ENCODE data around the gene SMIM33. TPM values are rescaled to one million over a fixed set of nuclear protein-coding genes. Genes with fewer than 3 reads are reported as not detected.

The SMIM33 gene
- total RNA-seq, 6 donors from 2014 or later: not detected

- Histone ChIP-seq H3K4me1 (peaks cover 13 to 35% (median 17%) of the 10 kb centered on the region in 4 donors), H3K9me3 (no peaks in the 10 kb centered on the region), H3K27ac (peak overlapping the region in 1 of 4 donors; percentile 86), H3K4me3 (no peak overlapping the region), H3K27me3 (no peaks in the 10 kb centered on the region), H3K36me3 (peaks cover 0 to 29% (median 3%) of the 10 kb centered on the region in 4 donors)
- no peak for TF ChIP-seq EP300 (IDR thresholded peaks at IDR 0.05)
- ATAC-seq (ENCODE audit: low FRiP score in 2 of 2): no peak
- WGBS, 2 donors: 95 to 96% methylated on average over 5 of the region's 5 CpGs
- DNase-seq: no peak
Measured at GRCh38 chr5:139457241-139457640, 13.6 kb upstream of the SMIM33 start.

- Histone ChIP-seq H3K4me1 (peaks cover 13 to 35% (median 17%) of the 10 kb centered on the region in 4 donors), H3K27ac (peak overlapping the region in 1 of 4 donors; percentile 86), H3K9me3 (no peaks in the 10 kb centered on the region), H3K27me3 (no peaks in the 10 kb centered on the region), H3K4me3 (no peak overlapping the region), H3K36me3 (peaks cover 0 to 27% (median 3%) of the 10 kb centered on the region in 4 donors)
- ATAC-seq (ENCODE audit: low FRiP score in 2 of 2): no peak
- DNase-seq: no peak
- 96 to 100% methylated on average over 5 of the region's 5 CpGs for WGBS, 2 donors
- TF ChIP-seq EP300 (IDR thresholded peaks at IDR 0.05) (no peak), POLR2A (IDR thresholded peaks at IDR 0.05) (no peak), CTCF (IDR thresholded peaks at IDR 0.05) (no peak), POLR2AphosphoS5 (IDR thresholded peaks at IDR 0.05) (no peak)
Measured at GRCh38 chr5:139457653-139458306, 13.0 kb upstream of the SMIM33 start.

GRCh38 chr5:139458580-139459407 lies 12.0 kb upstream of the SMIM33 start:
- Histone ChIP-seq H3K27ac (peak overlapping the region; percentile 59 to 86 (median 80)), H3K27me3 (no peaks in the 10 kb centered on the region), H3K36me3 (peaks cover 0 to 24% (median 3%) of the 10 kb centered on the region in 4 donors), H3K9me3 (no peaks in the 10 kb centered on the region), H3K4me3 (no peak overlapping the region), H3K4me1 (peaks cover 13 to 35% (median 19%) of the 10 kb centered on the region in 4 donors)
- WGBS, 2 donors: 56% methylated on average over 8 of the region's 8 CpGs
- peak in 1 of 2 donors; percentile 69 for DNase-seq
- TF ChIP-seq POLR2AphosphoS5 (IDR thresholded peaks at IDR 0.05): peak in 1 of 2 donors; percentile 48
- no peak for TF ChIP-seq CTCF (IDR thresholded peaks at IDR 0.05)
- peak in 1 of 2 donors; percentile 65 for ATAC-seq (ENCODE audit: low FRiP score in 2 of 2)

- no peak for ATAC-seq (ENCODE audit: low FRiP score in 2 of 2)
- Histone ChIP-seq H3K27me3 (no peaks in the 10 kb centered on the region), H3K4me1 (peaks cover 13 to 35% (median 20%) of the 10 kb centered on the region in 4 donors), H3K4me3 (peak overlapping the region in 1 of 4 donors; percentile 52), H3K9me3 (no peaks in the 10 kb centered on the region), H3K36me3 (peaks cover 0 to 17% (median 1%) of the 10 kb centered on the region in 4 donors), H3K27ac (peak overlapping the region; percentile 59 to 86 (median 80))
- WGBS, 2 donors: 59 to 81% methylated on average over 4 to 8 of the region's 8 CpGs
- peak; percentile 37 to 58 for DNase-seq
- TF ChIP-seq POLR2A (IDR thresholded peaks at IDR 0.05) (no peak), EP300 (IDR thresholded peaks at IDR 0.05) (no peak), CTCF (IDR thresholded peaks at IDR 0.05) (no peak), POLR2AphosphoS5 (IDR thresholded peaks at IDR 0.05) (peak in 1 of 2 donors; percentile 9)
Measured at GRCh38 chr5:139459451-139459934, 11.3 kb upstream of the SMIM33 start.

- no peaks in the 10 kb centered on the region for H3K27me3 ChIP-seq
- peaks cover 13 to 35% (median 21%) of the 10 kb centered on the region in 4 donors for H3K4me1 ChIP-seq
- TF ChIP-seq POLR2AphosphoS5 (IDR thresholded peaks at IDR 0.05) (no peak), CTCF (IDR thresholded peaks at IDR 0.05) (no peak), EP300 (IDR thresholded peaks at IDR 0.05) (no peak), POLR2A (IDR thresholded peaks at IDR 0.05) (no peak)
- DNase-seq: no peak
- WGBS, 2 donors: 56 to 80% methylated on average over 1 of the region's 1 CpG
- peaks cover 0 to 10% (median 0%) of the 10 kb centered on the region in 4 donors for H3K36me3 ChIP-seq
- H3K4me3 ChIP-seq: peak overlapping the region in 2 of 4 donors; percentile 36 to 52
- H3K27ac ChIP-seq: peak overlapping the region; percentile 72 to 86 (median 80)
- no peak for ATAC-seq (ENCODE audit: low FRiP score in 2 of 2)
- no peaks in the 10 kb centered on the region for H3K9me3 ChIP-seq
Measured at GRCh38 chr5:139460455-139460854, 10.3 kb upstream of the SMIM33 start.

Measured in upper lobe of left lung (tissue), 6 donors.